Erythroblast (primary cell): Measurements from ENCODE around the gene SLC41A2.

Experiments used
- DNase-seq, 2 experiments: peaks; one replicate each; lab custom pipeline; 2025; lab: John Stamatoyannopoulos, UW
- GATA1 ChIP-seq: IDR thresholded peaks from 2 replicates; pipeline ENCODE4 v1.6.1; 2011; ENCODE audit warnings: low read depth, mild to moderate bottlenecking, control low read depth, low read length, moderate library complexity
- POLR2A ChIP-seq: IDR thresholded peaks from 2 replicates; pipeline ENCODE4 v1.6.1; 2011; ENCODE audit warnings: mild to moderate bottlenecking, low read length

Gene SLC41A2

DNA sequence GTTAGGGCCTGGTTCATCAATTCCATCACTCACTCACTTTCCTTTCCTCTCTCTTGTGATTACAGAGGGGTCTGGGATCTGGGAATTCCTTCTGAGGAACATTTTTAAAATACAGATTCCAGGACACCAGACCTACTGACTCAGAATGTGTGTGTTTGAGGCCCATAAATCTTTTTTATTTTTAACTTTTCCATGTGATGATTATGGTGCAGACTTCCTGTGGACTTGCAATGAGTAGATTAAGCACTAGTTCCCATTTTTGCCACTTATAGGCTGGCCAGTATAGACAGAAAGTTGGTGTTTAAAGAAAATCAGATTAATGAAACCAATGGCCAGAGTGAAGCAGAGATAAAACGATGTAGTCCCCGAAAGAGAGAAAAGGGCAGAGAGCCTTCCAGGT is 28.1 kb downstream of the SLC41A2 start:
- TF ChIP-seq GATA1 (no peak), POLR2A (no peak)
- no peak for DNase-seq

- DNase-seq: no peak
- TF ChIP-seq POLR2A (no peak), GATA1 (no peak)
Observed at GRCh38 chr12:104929368-104929767, 28.7 kb downstream of the SLC41A2 start.

GRCh38 chr12:104928036-104928745 is 29.9 kb downstream of the SLC41A2 start:
- TF ChIP-seq POLR2A (no peak), GATA1 (no peak)
- no peak for DNase-seq

GRCh38 chr12:104925501-104925900 is 32.6 kb downstream of the SLC41A2 start:
- DNase-seq: no peak
- TF ChIP-seq POLR2A: no peak
- no peak for TF ChIP-seq GATA1

- TF ChIP-seq POLR2A: no peak
- TF ChIP-seq GATA1: no peak
- no peak for DNase-seq
Observed at GRCh38 chr12:104921340-104921739, 36.8 kb downstream of the SLC41A2 start.

- TF ChIP-seq GATA1 (no peak), POLR2A (no peak)
- no peak for DNase-seq
Observed at GRCh38 chr12:104911942-104912341, 46.1 kb downstream of the SLC41A2 start.

GRCh38 chr12:104910196-104910840 is 47.8 kb downstream of the SLC41A2 start:
- TF ChIP-seq POLR2A (no peak), GATA1 (no peak)
- DNase-seq: no peak

DNA sequence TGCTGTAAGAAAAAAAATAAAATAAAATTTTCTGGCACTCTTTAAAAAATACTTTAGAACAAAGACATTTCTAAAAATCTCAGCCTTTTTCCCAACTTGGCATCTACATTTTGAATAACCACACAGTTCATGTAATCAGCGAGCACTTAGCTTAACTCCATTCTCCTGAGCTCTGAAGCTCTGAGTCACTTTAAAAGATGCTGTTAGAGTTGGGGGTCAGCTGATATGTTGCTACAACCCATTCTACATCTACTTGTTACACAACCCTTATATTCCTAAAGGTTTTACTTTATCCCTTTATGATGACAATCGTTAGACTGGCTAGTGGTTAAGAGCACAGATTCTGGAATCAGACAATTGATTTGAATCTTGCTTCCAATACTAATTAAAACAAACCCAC is 48.3 kb downstream of the SLC41A2 start:
- DNase-seq: no peak
- TF ChIP-seq POLR2A (no peak), GATA1 (no peak)
